Loucy (cell line): ENCODE data around the gene SLC4A9.

Source experiments
- CTCF ChIP-seq: fragments of 200-600 bp; sonication (generic); conservative IDR thresholded peaks from 2 replicates; pipeline ENCODE4 v1.5.1; 2014; ENCODE audit warnings: mild to moderate bottlenecking, antibody characterized with exemption, low read length
- EZH2phosphoT487 ChIP-seq: fragments of 200-600 bp; IDR thresholded peaks from 2 replicates; pipeline ENCODE4 v1.6.1; 2018; ENCODE audit warnings: antibody characterized with exemption, mild to moderate bottlenecking, moderate library complexity, borderline replicate concordance

GRCh38 chr5:140349244-140349643 lies 10.8 kb upstream of the SLC4A9 start:
- TF ChIP-seq CTCF (no peak), EZH2phosphoT487 (no peak)
